Dedifferentiated amniotic fluid mesenchymal stem cell (primary cell): ENCODE measurements around the gene MAP3K3.
A peak's percentile ranks its signal among the peaks of the same experiment; 100 is the strongest.

ENCODE experiments used
- DNase-seq: peaks from one replicate; pipeline ENCODE4 v3.0.0-alpha.2; 2016; ENCODE audit errors: extremely low spot score

MAP3K3 gene

GRCh38 chr17:63652106-63652505, 29.9 kb downstream of the MAP3K3 start:
- DNase-seq, result no peak

GRCh38 chr17:63653050-63653449, 30.8 kb downstream of the MAP3K3 start:
- DNase-seq, result no peak

DNA sequence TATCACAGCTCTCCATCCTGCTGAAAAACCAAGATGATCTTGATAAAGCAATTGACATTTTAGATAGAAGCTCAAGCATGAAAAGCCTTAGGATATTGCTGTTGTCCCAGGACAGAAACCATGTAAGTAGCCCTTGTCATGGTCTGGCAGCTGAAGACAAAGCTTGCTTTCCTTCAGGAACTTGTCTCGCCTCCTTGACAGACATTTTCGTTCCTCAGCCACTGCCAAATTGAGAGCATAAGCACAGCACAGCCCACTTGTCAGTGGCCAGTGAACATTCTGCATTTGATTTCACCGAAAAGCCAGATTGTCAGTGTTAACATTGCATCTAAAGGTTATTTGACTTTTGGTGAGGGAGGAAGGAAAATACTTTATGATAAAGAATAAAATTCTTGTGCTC, 35.6 kb downstream of the MAP3K3 start:
- DNase-seq, result no peak

DNA sequence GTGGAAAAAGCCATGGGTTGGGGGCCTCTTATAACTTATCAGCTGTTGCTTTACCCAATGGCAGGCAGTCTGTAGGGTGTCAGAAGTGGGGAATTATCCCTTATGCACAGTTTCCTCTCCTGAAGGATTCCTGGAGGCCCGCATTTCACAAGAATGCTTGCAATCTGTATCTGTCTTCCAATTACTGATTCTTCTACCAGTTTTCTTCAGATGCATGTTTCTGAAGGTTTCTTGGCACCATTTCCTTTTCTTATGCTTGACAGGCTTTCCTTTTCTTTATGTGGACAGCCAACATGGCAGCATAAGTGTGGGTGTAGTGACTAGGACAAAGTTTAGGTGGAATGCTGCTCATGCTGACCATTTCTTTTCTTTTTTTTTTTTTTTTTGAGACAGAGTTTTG, 36.1 kb downstream of the MAP3K3 start:
- DNase-seq, result no peak

- no peak for DNase-seq
Measured at GRCh38 chr17:63659850-63660249, 37.6 kb downstream of the MAP3K3 start.

DNA sequence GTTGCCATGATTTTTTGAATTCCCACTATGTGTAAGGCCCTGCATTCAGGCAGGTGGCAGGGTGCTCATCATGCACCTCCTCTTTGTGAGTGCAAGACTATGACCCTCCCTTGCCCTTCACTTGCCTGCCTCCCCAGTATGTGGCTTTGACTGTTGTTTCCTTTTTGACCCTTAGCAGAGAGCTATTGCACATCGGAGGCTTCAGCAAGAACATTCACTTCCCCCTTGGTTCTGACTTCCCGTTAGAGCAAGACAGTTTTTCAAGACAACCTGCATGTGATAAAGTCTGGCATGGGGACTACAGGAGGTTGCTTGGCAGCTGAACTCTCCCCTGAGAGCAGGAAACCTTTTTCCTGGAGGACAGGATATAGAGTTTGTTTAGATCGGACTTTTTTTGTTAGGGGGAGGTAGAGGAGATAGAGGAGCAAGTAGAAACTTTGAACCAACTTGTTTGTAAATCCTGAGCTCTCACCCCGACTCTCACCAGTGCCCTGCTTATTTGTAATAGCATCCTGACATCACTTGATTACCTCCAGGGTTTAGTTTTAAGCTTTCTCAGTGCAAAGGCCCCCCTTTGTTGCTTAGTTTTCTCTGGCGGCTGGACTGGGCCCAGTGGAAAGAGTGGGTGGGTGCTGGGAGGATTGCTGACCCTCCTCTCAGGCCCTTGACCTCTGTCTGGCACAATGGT, 43.5 kb downstream of the MAP3K3 start:
- no peak for DNase-seq

- no peak for DNase-seq
Measured at GRCh38 chr17:63672856-63673255, 50.6 kb downstream of the MAP3K3 start.

GRCh38 chr17:63675231-63675606, 53.0 kb downstream of the MAP3K3 start:
- DNase-seq, result no peak

- DNase-seq, result peak; percentile 77
Measured at GRCh38 chr17:63675607-63676546, 53.7 kb downstream of the MAP3K3 start.

GRCh38 chr17:63676584-63676983, 54.4 kb downstream of the MAP3K3 start:
- DNase-seq, result no peak

DNA sequence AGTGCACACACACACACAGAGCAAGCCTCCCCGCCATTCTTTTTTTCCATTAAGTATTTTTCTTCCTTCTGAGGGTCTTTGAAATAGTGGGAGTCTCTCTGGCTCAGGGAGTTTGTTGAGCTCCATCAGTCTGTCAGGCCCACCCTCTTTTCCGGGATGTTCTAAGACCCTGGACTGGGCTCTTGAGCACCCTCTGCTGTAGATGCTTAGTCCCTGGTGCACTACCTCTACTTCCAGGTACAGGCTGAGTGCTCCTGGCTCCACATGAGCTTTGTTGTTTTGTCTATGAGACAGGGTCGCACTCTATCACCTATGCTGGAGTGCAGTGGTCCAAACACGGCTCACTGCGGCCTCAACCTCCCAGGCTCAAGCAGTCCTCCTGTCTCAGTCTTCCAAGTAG, 57.0 kb downstream of the MAP3K3 start:
- DNase-seq, result no peak

- no peak for DNase-seq
Measured at GRCh38 chr17:63680700-63681099, 58.5 kb downstream of the MAP3K3 start.

- DNase-seq, result no peak
Measured at GRCh38 chr17:63681530-63681929, 59.3 kb downstream of the MAP3K3 start.

DNA sequence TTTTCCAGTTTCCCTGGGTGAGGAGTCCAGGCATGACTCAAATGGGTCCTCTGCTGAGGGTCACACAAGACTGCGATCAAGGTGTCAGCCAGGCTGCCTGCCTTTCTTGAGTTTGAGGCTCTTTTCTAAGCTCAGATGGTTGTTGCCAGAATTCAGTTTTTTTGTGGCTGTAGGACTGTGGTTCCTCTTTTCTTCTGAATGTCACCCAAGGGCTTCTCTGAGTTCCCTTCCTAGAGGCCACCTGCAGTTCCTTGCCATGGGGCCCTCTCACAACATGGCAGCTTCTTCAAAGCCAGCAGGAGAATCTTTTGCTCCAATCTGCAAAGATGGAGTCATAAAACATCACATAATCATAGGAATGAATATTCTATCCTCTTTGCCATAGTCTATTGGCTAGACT, 60.2 kb downstream of the MAP3K3 start:
- no peak for DNase-seq

DNA sequence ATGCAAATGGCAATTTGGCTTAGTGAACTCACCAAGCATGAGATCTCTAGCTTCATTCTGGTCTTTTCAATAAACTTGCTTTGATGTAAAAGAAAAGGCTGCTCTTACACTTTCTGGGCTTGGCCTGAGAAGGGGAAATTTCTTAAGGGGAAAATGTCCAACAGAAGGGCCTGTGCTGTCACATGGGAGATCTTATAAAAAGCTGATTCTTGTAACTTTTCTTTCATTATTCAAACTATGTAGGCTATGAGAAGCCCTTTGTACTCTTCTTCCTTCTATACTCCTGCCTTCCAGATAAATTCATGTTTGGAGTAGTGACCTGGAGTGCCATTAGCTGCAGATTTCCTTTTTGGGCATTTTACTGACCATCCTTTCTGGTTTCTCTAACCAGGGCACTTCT, 60.8 kb downstream of the MAP3K3 start:
- no peak for DNase-seq

DNA sequence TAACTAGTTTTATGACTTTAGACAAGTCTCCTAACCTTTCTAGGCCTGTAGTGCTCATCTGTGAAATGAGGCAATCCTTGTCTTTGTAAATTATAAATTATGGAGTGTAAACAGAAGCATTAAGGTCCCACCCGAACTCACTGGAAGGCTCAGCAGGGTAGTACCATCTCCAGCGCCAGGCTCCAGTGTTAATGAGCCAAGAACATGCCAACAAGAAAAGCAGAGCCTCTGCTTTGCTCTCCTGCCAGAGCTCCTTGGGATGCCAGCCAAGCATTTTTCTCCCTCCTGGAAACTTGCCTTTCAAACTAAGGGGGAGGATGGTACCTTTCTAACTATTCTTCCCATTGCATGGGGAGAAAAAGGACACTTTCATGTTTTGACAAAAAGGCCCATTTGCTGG, 62.8 kb downstream of the MAP3K3 start:
- no peak for DNase-seq

- DNase-seq, result no peak
Measured at GRCh38 chr17:63685578-63685977, 63.4 kb downstream of the MAP3K3 start.

GRCh38 chr17:63686138-63686685, 64.0 kb downstream of the MAP3K3 start:
- no peak for DNase-seq

DNA sequence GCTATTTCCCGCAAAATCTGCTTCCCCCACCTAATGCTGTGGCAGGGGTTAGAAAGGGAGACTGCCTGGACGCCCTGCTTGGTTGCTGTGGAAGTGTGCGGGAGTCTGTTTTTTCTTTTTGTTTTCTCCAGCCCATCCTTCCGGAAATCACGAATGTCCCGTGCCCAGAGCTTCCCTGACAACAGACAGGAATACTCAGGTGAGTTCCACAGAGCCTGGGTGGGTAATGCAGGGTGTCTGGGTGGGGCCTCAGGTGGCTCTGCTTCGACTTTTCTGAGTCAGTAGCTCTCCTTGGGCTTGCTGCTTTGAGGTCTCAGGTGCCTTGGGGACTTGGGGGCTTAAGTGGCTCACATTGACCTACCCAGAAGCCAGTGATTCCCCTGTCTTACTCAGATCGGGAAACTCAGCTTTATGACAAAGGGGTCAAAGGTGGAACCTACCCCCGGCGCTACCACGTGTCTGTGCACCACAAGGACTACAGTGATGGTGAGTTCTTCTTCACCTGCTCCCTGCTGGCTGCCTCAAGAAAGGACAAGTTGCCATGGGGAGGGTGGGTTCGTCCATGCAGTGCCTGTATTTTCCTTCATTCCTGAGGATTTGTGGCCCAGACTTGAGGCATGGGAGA, 66.3 kb downstream of the MAP3K3 start:
- no peak for DNase-seq

DNA sequence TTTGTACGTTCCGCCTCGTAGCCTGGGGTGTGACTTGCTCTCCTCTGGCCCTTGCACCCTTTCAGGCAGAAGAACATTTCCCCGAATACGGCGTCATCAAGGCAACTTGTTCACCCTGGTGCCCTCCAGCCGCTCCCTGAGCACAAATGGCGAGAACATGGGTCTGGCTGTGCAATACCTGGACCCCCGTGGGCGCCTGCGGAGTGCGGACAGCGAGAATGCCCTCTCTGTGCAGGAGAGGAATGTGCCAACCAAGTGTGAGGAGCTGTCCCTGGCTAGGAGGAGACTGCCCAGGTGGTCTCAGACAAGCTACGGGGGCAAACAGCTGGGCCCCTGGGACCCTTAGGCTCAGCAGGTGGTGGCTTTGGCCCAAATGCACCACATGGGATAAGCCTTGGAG, 67.3 kb downstream of the MAP3K3 start:
- DNase-seq, result no peak

DNA sequence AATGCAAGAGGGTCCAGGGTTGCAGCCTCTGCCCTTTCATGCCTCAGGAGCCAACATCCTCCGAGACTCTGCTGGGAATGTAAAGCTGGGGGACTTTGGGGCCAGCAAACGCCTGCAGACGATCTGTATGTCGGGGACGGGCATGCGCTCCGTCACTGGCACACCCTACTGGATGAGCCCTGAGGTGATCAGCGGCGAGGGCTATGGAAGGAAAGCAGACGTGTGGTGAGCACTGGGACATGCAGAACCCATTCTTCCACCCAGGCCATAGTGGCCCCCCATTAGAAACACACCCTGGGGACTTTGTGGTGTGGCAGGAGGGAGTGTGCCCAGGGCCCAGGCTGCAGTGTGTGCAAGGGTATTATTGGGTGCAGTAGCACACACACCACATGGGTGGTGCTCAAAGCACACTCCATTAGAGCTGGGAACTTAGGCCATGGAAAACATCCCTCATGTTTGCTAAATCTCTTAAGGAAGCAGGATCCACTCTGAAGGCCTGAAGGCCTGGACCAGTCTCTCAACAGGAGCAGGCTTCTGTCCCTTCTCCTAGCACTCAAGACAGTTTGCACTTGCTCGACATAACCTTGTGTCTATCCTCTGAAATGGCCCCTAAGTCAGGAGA, 70.1 kb downstream of the MAP3K3 start:
- no peak for DNase-seq
